Natural killer cell (primary cell): ENCODE measurements around the gene SPEN. TPM values are rescaled to one million over a fixed set of nuclear protein-coding genes. Genes with fewer than 3 reads are reported as not detected.
A peak's percentile ranks its signal among the peaks of the same experiment; 100 is the strongest.

Experiments
- ATAC-seq, 3 donors: fragments of 150-1000 bp in 2 of 3; fragments of 200-7000 bp in 1 of 3; cut with Tn5 transposase; 1 replicate in 1 of 3; 2 replicates in 2 of 3; pipeline ENCODE4 v1.10.0; 2021; ENCODE audit warnings: mild to moderate bottlenecking in 2 of 3, moderate library complexity in 2 of 3
- DNase-seq, 2 donors: peaks; one replicate each; pipeline versions ENCODE4 v3.0.0 to v3.0.0-alpha.2; 2013 to 2021; ENCODE audit warnings: mixed read lengths in 1 of 2
- H3K27ac ChIP-seq: one replicate; pipeline ENCODE4 v1.5.1; 2013; ENCODE audit warnings: mild to moderate bottlenecking, low read length
- H3K27me3 ChIP-seq: one replicate; pipeline ENCODE4 v1.6.1; 2013; ENCODE audit warnings: low read length; ENCODE audit not compliant: control insufficient read depth, insufficient read depth
- H3K36me3 ChIP-seq: one replicate; pipeline ENCODE4 v1.6.1; 2013; ENCODE audit warnings: low read length; ENCODE audit not compliant: control insufficient read depth, insufficient read depth
- H3K4me1 ChIP-seq: one replicate; pipeline ENCODE4 v1.6.1; 2013; ENCODE audit warnings: low read length; ENCODE audit not compliant: control insufficient read depth, insufficient read depth
- H3K4me3 ChIP-seq: one replicate; pipeline ENCODE4 v1.5.1; 2013; ENCODE audit warnings: low read length
- H3K9me3 ChIP-seq: one replicate; pipeline ENCODE4 v1.6.1; 2013; ENCODE audit warnings: low read length; ENCODE audit not compliant: control insufficient read depth, insufficient read depth
- H3K27ac Mint-ChIP-seq, 2 donors: one replicate each; pipeline ENCODE4 v1.8.0; 2022; ENCODE audit warnings: mild to moderate bottlenecking in 2 of 2, mixed read lengths in 2 of 2, moderate library complexity in 1 of 2
- H3K27me3 Mint-ChIP-seq, 2 donors: one replicate each; pipeline ENCODE4 v1.8.0; 2022; ENCODE audit warnings: low read depth in 2 of 2, mixed read lengths in 2 of 2
- H3K36me3 Mint-ChIP-seq: one replicate; pipeline ENCODE4 v1.8.0; 2022; ENCODE audit warnings: mixed read lengths
- H3K4me1 Mint-ChIP-seq, 2 donors: one replicate each; pipeline ENCODE4 v1.8.0; 2022; ENCODE audit warnings: mixed read lengths in 2 of 2
- H3K4me3 Mint-ChIP-seq: one replicate; pipeline ENCODE4 v1.8.0; 2022; ENCODE audit warnings: mild to moderate bottlenecking, moderate library complexity, mixed read lengths
- H3K9me3 Mint-ChIP-seq, 2 donors: one replicate each; pipeline ENCODE4 v1.8.0; 2022; ENCODE audit warnings: mixed read lengths in 2 of 2
- WGBS: methylation state at CpG from one replicate; pipeline ENCODE4 v1.1.7; 2013; ENCODE audit warnings: missing lambda C conversion rate; ENCODE audit not compliant: insufficient coverage; 5-methylcytosine and 5-hydroxymethylcytosine counted together
- intact Hi-C: fragments of 100-400 bp; cut with micrococcal nuclease; formaldehyde crosslinking; loops from one replicate; pipeline ENCODE4 v1.14.2; 2022
- total RNA-seq, 4 donors: library from RNA; stranded (reverse); fragments of 120-200 nt in 1 of 4; gene quantifications; one replicate each; pipeline versions ENCODE4 v1.2.3 to v1.2.4, GENCODE V29; 2013 to 2022
- TF ChIP-seq, protein P1 (sequence below): fragments of 200-600 bp; IDR thresholded peaks from one replicate; pipeline ENCODE4 v1.8.0; 2022; ENCODE audit warnings: antibody characterized with exemption

SPEN gene
- total RNA-seq, 3 donors from 2014 or later (not counting 1 experiment from before 2014, with no cell fraction given): 98.1 to 114 (median 105) TPM

DNA sequence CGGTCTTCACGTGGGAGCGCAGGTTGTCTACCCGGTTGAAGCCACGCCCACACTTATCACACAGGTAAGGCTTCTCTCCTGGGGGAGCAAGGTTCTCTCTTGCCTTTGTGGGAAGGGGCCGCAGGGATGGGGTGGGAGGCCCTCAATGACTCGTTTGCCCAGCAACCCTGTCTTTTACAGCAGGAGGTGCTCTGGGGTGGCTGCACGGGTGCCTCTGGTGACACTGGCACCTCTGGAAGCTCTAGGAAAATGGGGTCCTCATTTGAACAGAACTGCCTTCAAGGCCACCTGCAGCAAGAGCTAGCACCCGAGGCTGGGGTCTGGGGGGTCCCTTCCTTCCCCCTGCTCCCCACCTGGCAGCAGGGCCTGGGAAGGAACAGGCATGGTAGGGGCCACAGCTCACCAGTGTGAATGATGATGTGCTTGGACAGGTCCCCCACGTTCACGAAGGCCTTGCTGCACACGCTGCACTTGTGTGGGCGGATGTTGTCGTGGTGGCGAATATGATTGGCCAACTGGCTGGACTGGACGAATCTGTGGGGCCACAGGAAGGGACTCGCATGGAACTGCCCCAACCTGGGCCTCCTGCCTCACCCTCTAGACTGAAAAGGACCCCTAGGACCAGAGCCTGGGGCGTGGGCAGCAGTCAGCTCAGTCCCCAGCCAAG, 95.3 kb downstream of the SPEN start:
- no peak overlapping the region for H3K4me3 Mint-ChIP-seq
- WGBS: 89% methylated on average over 18 of the region's 18 CpGs
- peaks cover 10 to 19% of the 10 kb centered on the region in 2 donors for H3K4me1 Mint-ChIP-seq
- Histone ChIP-seq H3K4me1 (peaks cover 15% of the 10 kb centered on the region), H3K4me3 (no peak overlapping the region), H3K9me3 (no peaks in the 10 kb centered on the region), H3K27me3 (no peaks in the 10 kb centered on the region), H3K27ac (no peak overlapping the region), H3K36me3 (peaks cover 80% of the 10 kb centered on the region)
- intact Hi-C loops: no loop called here
- no peak for DNase-seq
- H3K27me3 Mint-ChIP-seq: no peaks in the 10 kb centered on the region
- no peaks in the 10 kb centered on the region for H3K9me3 Mint-ChIP-seq
- peak overlapping the region; percentile 45 to 60 for H3K27ac Mint-ChIP-seq
- TF ChIP-seq, protein P1, sequence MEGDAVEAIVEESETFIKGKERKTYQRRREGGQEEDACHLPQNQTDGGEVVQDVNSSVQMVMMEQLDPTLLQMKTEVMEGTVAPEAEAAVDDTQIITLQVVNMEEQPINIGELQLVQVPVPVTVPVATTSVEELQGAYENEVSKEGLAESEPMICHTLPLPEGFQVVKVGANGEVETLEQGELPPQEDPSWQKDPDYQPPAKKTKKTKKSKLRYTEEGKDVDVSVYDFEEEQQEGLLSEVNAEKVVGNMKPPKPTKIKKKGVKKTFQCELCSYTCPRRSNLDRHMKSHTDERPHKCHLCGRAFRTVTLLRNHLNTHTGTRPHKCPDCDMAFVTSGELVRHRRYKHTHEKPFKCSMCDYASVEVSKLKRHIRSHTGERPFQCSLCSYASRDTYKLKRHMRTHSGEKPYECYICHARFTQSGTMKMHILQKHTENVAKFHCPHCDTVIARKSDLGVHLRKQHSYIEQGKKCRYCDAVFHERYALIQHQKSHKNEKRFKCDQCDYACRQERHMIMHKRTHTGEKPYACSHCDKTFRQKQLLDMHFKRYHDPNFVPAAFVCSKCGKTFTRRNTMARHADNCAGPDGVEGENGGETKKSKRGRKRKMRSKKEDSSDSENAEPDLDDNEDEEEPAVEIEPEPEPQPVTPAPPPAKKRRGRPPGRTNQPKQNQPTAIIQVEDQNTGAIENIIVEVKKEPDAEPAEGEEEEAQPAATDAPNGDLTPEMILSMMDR: no peak
- H3K36me3 Mint-ChIP-seq: no peaks in the 10 kb centered on the region
- no peak for ATAC-seq

DNA sequence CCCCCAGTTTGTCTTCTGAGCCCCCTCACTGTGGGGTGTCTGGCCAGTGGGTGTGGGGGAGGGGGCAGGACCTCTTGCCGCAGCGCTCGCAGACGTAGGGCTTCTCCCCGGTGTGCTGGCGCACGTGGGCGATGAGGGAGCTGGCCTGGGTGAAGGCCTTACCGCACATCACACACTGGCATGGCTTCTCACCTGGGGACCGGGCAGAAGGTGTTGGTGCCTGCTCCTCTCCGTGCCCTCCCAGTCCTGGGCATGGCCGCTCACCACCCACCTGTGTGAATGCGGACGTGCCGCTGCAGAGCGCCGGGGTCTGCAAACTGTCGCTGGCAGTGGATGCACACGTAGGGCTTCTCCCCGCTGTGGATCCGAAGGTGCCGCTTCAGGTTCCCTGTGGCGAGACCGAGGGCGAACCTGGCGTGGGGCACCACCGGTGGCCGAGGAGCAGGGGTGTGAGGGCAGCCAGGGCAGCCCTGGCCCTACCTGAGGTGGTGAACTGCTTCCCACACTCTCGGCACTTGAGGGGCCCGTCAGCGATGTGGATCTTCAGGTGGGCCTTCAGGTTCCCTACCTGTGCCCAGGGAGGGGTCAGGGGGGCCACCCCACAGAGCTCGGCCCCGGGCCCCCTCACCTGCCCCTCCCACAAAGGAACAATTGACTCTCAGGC, 96.0 kb downstream of the SPEN start:
- Histone ChIP-seq H3K27me3 (no peaks in the 10 kb centered on the region), H3K4me1 (peaks cover 20% of the 10 kb centered on the region), H3K9me3 (no peaks in the 10 kb centered on the region), H3K27ac (no peak overlapping the region), H3K36me3 (peaks cover 75% of the 10 kb centered on the region), H3K4me3 (no peak overlapping the region)
- Mint-ChIP-seq H3K9me3 (no peaks in the 10 kb centered on the region), H3K27ac (no peak overlapping the region), H3K36me3 (no peaks in the 10 kb centered on the region), H3K27me3 (no peaks in the 10 kb centered on the region), H3K4me1 (peaks cover 16 to 25% of the 10 kb centered on the region in 2 donors), H3K4me3 (no peak overlapping the region)
- 98% methylated on average over 33 of the region's 33 CpGs for WGBS
- ATAC-seq (no peak), DNase-seq (no peak)
- intact Hi-C loops: no loop called here
- TF ChIP-seq, protein P1: no peak

DNA sequence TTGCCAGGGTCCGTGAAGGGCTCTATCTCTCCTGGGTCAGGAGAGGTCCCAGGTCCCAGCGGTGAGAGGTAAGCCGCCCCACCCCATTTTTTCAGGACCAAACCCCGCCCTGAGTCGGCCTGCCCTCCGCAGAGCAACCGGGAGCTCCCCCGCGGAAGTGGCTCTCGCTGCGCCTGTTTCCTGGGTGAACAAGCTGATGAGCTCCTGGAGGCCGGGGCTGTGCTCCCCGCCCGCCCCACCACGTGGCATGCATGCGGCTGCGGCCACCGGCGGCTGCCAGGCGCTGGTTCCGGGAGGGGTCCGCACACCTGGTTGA, 96.4 kb downstream of the SPEN start:
- Histone ChIP-seq H3K9me3 (no peaks in the 10 kb centered on the region), H3K36me3 (peaks cover 70% of the 10 kb centered on the region), H3K4me1 (peaks cover 25% of the 10 kb centered on the region), H3K27me3 (no peaks in the 10 kb centered on the region), H3K27ac (no peak overlapping the region), H3K4me3 (no peak overlapping the region)
- H3K27ac Mint-ChIP-seq: no peak overlapping the region
- no peaks in the 10 kb centered on the region for H3K36me3 Mint-ChIP-seq
- H3K9me3 Mint-ChIP-seq: no peaks in the 10 kb centered on the region
- intact Hi-C loops: no loop called here
- no peak for DNase-seq
- no peak overlapping the region for H3K4me3 Mint-ChIP-seq
- WGBS: 98% methylated on average over 22 of the region's 22 CpGs
- H3K4me1 Mint-ChIP-seq: peaks cover 20 to 29% of the 10 kb centered on the region in 2 donors
- TF ChIP-seq, protein P1: no peak
- ATAC-seq: no peak
- no peaks in the 10 kb centered on the region for H3K27me3 Mint-ChIP-seq
